K562 (cell line): Measurements from ENCODE around the gene UBXN10. TPM values are rescaled to one million over a fixed set of nuclear protein-coding genes. Genes with fewer than 3 reads are reported as not detected.

Experiments used
- AFF1 ChIP-seq, 2 experiments: fragments of 450-650 bp; IDR thresholded peaks; 2 replicates each; pipeline ENCODE4 v1.6.1; 2018; ENCODE audit warnings: mild to moderate bottlenecking in 2 of 2, low read depth in 1 of 2; ENCODE audit not compliant: partially characterized antibody in 2 of 2
- BRCA1 ChIP-seq, 2 experiments: fragments of 450-650 bp in 1 of 2; sonication (generic) in 1 of 2; formaldehyde crosslinking in 1 of 2; IDR thresholded peaks; 2 replicates each; pipeline versions ENCODE4 v1.5.0 to v1.6.1; 2017 to 2020; ENCODE audit warnings: mild to moderate bottlenecking in 1 of 2, missing genetic modification reagents in 1 of 2
- CXXC5 ChIP-seq: fragments of 250-450 bp; sonication (Bioruptor Pico); IDR thresholded peaks from 2 replicates; pipeline ENCODE4 v1.8.0; 2022; ENCODE audit warnings: inconsistent platforms, mild to moderate bottlenecking, moderate library complexity
- EP400 ChIP-seq: fragments of 450-650 bp; IDR thresholded peaks from 2 replicates; pipeline ENCODE4 v1.6.1; 2017; ENCODE audit warnings: antibody characterized with exemption, mild to moderate bottlenecking, moderate library complexity
- FOXA1 ChIP-seq: fragments of 450-650 bp; IDR thresholded peaks from 2 replicates; pipeline ENCODE4 v1.6.1; 2016; ENCODE audit warnings: mild to moderate bottlenecking, borderline replicate concordance
- HDAC6 ChIP-seq: IDR thresholded peaks from 2 replicates; pipeline ENCODE4 v1.6.1; 2012; ENCODE audit warnings: low read depth, mild to moderate bottlenecking, control low read depth, inconsistent platforms, low read length, moderate library complexity
- L3MBTL2 ChIP-seq: fragments of 450-650 bp; IDR thresholded peaks from 2 replicates; pipeline ENCODE4 v1.6.1; 2016; ENCODE audit warnings: mild to moderate bottlenecking, moderate library complexity
- MIER1 ChIP-seq: fragments of 450-650 bp; IDR thresholded peaks from 2 replicates; pipeline ENCODE4 v1.6.1; 2016; ENCODE audit warnings: antibody characterized with exemption, mild to moderate bottlenecking, low read depth
- MXI1 ChIP-seq: IDR thresholded peaks from 2 replicates; pipeline ENCODE4 v1.6.1; 2011; ENCODE audit warnings: low read depth, mild to moderate bottlenecking, improper control_type of control experiment, low read length
- MYNN ChIP-seq, 2 experiments: sonication (generic); formaldehyde crosslinking in 1 of 2; IDR thresholded peaks; 2 replicates each; pipeline versions ENCODE4 v1.5.0 to v1.6.1; 2016 to 2020; ENCODE audit warnings: antibody characterized with exemption in 1 of 2, missing genetic modification reagents in 1 of 2
- NFATC3 ChIP-seq: fragments of 450-650 bp; IDR thresholded peaks from 2 replicates; pipeline ENCODE4 v1.6.1; 2017; ENCODE audit warnings: mild to moderate bottlenecking
- PHF21A ChIP-seq: fragments of 450-650 bp; IDR thresholded peaks from 2 replicates; pipeline ENCODE4 v1.6.1; 2017; ENCODE audit warnings: low read depth, borderline replicate concordance
- POLR2AphosphoS2 ChIP-seq: IDR thresholded peaks from 2 replicates; pipeline ENCODE4 v1.6.1; 2012; ENCODE audit warnings: low read length, improper control_type of control experiment
- POLR2H ChIP-seq: IDR thresholded peaks from 2 replicates; pipeline ENCODE4 v1.6.1; 2016; ENCODE audit warnings: missing genetic modification characterization, low read depth, mild to moderate bottlenecking, control low read depth, missing compliant biosample characterization, moderate library complexity
- PREB ChIP-seq: sonication (generic); formaldehyde crosslinking; IDR thresholded peaks from 2 replicates; pipeline ENCODE4 v1.8.1; 2023; ENCODE audit warnings: mild to moderate bottlenecking, missing genetic modification reagents
- PRMT5 ChIP-seq: sonication (generic); formaldehyde crosslinking; IDR thresholded peaks from 2 replicates; pipeline ENCODE4 v1.5.0; 2020; ENCODE audit warnings: missing genetic modification reagents
- RHOXF2B ChIP-seq: fragments of 250-450 bp; sonication (Bioruptor Pico); conservative IDR thresholded peaks from 2 replicates; pipeline ENCODE4 v1.5.1; 2021
- SRSF1 ChIP-seq: fragments of 200-400 bp; formaldehyde crosslinking; IDR thresholded peaks from 2 replicates; pipeline ENCODE4 v1.6.1; 2017; ENCODE audit warnings: mild to moderate bottlenecking, low read depth, low read length, moderate library complexity
- TAF15 ChIP-seq: fragments of 200-400 bp; formaldehyde crosslinking; IDR thresholded peaks from 2 replicates; pipeline ENCODE4 v1.6.1; 2017; ENCODE audit warnings: mild to moderate bottlenecking, low read depth, low read length, moderate library complexity
- TAF7 ChIP-seq: fragments of 450-650 bp; IDR thresholded peaks from 2 replicates; pipeline ENCODE4 v1.6.1; 2016; ENCODE audit warnings: missing genetic modification characterization, missing compliant biosample characterization
- ZBTB26 ChIP-seq: fragments of 450-650 bp; formaldehyde crosslinking; IDR thresholded peaks from 2 replicates; pipeline ENCODE4 v1.4.0; 2022; ENCODE audit warnings: missing genetic modification characterization
- ZNF717 ChIP-seq: fragments of 250-450 bp; sonication (Bioruptor Pico); IDR thresholded peaks from 2 replicates; pipeline ENCODE4 v1.5.0; 2021
- polyA plus RNA-seq, 8 experiments: library from polyadenylated mRNA; depleted of rRNA in 4 of 8; stranded (reverse) in 5 of 8; unstranded in 3 of 8; fragments of >200 nt; fragmentation: Nextera tagmentation in 2 of 8; fragmentation: Illumina TruSeq in 1 of 8; extraction: Ambion mirVana in 2 of 8; extraction: Trizol in 1 of 8; gene quantifications; 2 replicates each; pipeline versions ENCODE4 v1.2.1 to v1.2.3, GENCODE V29; 2011 to 2014; ENCODE audit warnings: inconsistent platforms in 1 of 8, missing spikeins in 1 of 8
- total RNA-seq, 7 experiments: library from RNA; depleted of rRNA in 6 of 7; stranded (reverse); fragments of >200 nt in 6 of 7; fragmentation: Illumina TruSeq in 2 of 7; extraction: Trizol in 2 of 7; gene quantifications; 2 replicates each; pipeline versions ENCODE4 v1.2.1 to v1.2.3, GENCODE V29; 2011 to 2021; ENCODE audit warnings: low replicate concordance in 1 of 7
- TF ChIP-seq, protein P1 (sequence below), 2 experiments: fragments of 450-650 bp; conservative IDR thresholded peaks; 2 replicates each; pipeline ENCODE4 v1.6.1; 2017; ENCODE audit warnings: mild to moderate bottlenecking in 2 of 2, moderate library complexity in 2 of 2

Gene UBXN10
- total and polyA plus RNA-seq, 9 of the 15 experiments (the other 6 are each of a cell fraction or from before 2014, with no cell fraction given) = 10.7 to 17.7 (median 13.6) TPM

DNA sequence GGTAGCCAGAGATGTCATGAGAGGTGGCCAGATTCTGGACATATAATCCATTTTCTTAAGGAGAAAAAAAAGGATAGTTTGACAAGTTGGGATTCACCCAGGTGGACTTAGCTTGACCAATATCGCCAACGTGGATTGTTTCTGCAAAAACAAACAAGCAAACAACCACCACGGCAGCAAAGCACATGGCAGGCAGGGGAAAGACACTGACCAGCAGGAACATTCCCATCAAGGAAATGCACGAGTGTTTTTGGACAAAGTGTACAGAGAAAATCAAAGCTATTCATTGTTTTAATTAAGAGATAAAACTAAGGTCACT lies 9.5 kb downstream of the UBXN10 start (continued):
- TF ChIP-seq AFF1 (IDR thresholded peaks at IDR 0.05; ENCODE audit: low read depth in 1 of 2, partially characterized antibody in 2 of 2) (no peak), HDAC6 (no peak), ZNF717 (CRISPR knock-in tag) (no peak), TAF7 (tag) (no peak), POLR2AphosphoS2 (0 out of 2 replicates have a peak, but pooled peaks have one; percentile 27), RHOXF2B (CRISPR knock-in tag) (no peak), PHF21A (no peak), NFATC3 (no peak), CXXC5 (CRISPR knock-in tag) (no peak), L3MBTL2 (0 out of 2 replicates have a peak, but pooled peaks have one; percentile 1), MYNN (IDR thresholded peaks at IDR 0.05) (no peak), MYNN (CRISPR knock-in tag; IDR thresholded peaks at IDR 0.05) (no peak), POLR2H (0 out of 2 replicates have a peak, but pooled peaks have one; percentile 8), BRCA1 (IDR thresholded peaks at IDR 0.05) (no peak), BRCA1 (CRISPR knock-in tag; IDR thresholded peaks at IDR 0.05) (no peak), PREB (CRISPR knock-in tag) (no peak), TAF15 (no peak), PRMT5 (CRISPR knock-in tag) (no peak), SRSF1 (no peak), ZBTB26 (CRISPR knock-in tag) (no peak), MIER1 (no peak), MXI1 (no peak), FOXA1 (no peak), EP400 (no peak)
- TF ChIP-seq, protein P1, sequence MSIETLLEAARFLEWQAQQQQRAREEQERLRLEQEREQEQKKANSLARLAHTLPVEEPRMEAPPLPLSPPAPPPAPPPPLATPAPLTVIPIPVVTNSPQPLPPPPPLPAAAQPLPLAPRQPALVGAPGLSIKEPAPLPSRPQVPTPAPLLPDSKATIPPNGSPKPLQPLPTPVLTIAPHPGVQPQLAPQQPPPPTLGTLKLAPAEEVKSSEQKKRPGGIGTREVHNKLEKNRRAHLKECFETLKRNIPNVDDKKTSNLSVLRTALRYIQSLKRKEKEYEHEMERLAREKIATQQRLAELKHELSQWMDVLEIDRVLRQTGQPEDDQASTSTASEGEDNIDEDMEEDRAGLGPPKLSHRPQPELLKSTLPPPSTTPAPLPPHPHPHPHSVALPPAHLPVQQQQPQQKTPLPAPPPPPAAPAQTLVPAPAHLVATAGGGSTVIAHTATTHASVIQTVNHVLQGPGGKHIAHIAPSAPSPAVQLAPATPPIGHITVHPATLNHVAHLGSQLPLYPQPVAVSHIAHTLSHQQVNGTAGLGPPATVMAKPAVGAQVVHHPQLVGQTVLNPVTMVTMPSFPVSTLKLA (conservative IDR thresholded peaks at IDR 0.05) = 0 out of 4 replicates have a peak, but pooled peaks of 1 of the 2 experiments have one; percentile 1
